Fibroblast of the aortic adventitia (primary cell): ENCODE data around the gene RORB. TPM values are rescaled to one million over a fixed set of nuclear protein-coding genes. Genes with fewer than 3 reads are reported as not detected.

Experiments used
- DNase-seq: peaks from one replicate; pipeline ENCODE4 v3.0.0-alpha.2; 2010; ENCODE audit warnings: low read depth
- H3K4me3 ChIP-seq: 2 replicates; pipeline ENCODE4 v1.5.1; 2011; ENCODE audit warnings: low read depth, mild to moderate bottlenecking, control low read depth, low read length, moderate library complexity
- total RNA-seq: library from RNA; depleted of rRNA; stranded (reverse); fragments of >200 nt; gene quantifications from 2 replicates; pipeline ENCODE4 v1.2.3, GENCODE V29; 2012; ENCODE audit warnings: low replicate concordance
- TF ChIP-seq, protein P1 (sequence below): IDR thresholded peaks from 2 replicates; pipeline ENCODE4 v1.5.1; 2011; ENCODE audit warnings: mild to moderate bottlenecking, low read length, control low read depth, inconsistent platforms; ENCODE audit not compliant: insufficient read depth

RORB gene
- total RNA-seq, 1 donor, result 22.0 TPM

DNA sequence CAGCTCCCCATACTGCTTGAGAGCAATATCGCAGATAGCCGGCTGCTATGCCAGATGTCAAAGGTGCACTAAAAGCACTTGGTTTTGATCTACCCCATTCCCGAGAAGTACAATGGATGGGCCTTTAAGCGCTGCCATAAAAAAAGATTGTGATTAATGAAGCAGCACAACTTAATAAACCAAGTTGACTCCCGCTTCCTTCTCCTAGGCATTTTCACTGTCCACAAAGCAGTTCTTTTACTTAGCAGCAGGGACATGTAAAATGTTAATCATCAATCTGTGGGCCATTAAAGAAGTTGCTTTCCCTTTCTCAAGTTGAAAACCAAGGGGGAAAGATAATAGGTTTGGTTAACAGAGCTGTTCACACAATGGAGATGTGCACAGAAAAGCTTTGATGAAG is 214.2 kb downstream of the RORB start:
- no peak overlapping the region for H3K4me3 ChIP-seq
- DNase-seq, result no peak
- TF ChIP-seq, protein P1, sequence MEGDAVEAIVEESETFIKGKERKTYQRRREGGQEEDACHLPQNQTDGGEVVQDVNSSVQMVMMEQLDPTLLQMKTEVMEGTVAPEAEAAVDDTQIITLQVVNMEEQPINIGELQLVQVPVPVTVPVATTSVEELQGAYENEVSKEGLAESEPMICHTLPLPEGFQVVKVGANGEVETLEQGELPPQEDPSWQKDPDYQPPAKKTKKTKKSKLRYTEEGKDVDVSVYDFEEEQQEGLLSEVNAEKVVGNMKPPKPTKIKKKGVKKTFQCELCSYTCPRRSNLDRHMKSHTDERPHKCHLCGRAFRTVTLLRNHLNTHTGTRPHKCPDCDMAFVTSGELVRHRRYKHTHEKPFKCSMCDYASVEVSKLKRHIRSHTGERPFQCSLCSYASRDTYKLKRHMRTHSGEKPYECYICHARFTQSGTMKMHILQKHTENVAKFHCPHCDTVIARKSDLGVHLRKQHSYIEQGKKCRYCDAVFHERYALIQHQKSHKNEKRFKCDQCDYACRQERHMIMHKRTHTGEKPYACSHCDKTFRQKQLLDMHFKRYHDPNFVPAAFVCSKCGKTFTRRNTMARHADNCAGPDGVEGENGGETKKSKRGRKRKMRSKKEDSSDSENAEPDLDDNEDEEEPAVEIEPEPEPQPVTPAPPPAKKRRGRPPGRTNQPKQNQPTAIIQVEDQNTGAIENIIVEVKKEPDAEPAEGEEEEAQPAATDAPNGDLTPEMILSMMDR, result no peak

GRCh38 chr9:74718709-74719108 is 221.6 kb downstream of the RORB start:
- TF ChIP-seq, protein P1, result no peak
- no peak overlapping the region for H3K4me3 ChIP-seq
- DNase-seq, result no peak

DNA sequence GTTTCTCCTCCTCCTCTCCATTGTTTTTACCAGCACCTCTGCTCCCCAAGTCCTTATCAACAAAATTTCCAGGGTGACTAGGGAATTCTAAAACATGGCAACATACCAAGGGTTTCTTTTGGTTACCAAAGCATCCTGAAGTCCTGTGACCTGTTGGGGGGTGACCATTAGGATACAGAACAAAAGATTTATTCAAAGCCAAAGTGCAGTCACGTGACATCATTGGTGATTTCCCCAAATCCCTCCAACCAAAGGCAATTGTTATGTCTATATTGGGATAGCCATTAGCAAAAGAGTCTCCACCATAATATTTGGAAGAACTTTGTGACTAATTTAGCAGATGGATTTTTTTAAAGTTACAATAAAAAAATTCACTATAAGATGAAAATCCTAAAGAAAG is 222.2 kb downstream of the RORB start:
- H3K4me3 ChIP-seq, result no peak overlapping the region
- DNase-seq, result no peak
- TF ChIP-seq, protein P1, result no peak

- no peak for DNase-seq
- no peak overlapping the region for H3K4me3 ChIP-seq
- TF ChIP-seq, protein P1, result no peak
Measured at GRCh38 chr9:74721696-74722660, 224.8 kb downstream of the RORB start.

- TF ChIP-seq, protein P1, result no peak
- no peak overlapping the region for H3K4me3 ChIP-seq
- no peak for DNase-seq
Measured at GRCh38 chr9:74724317-74724716, 227.2 kb downstream of the RORB start.

GRCh38 chr9:74726581-74726980 is 229.4 kb downstream of the RORB start:
- DNase-seq, result no peak
- TF ChIP-seq, protein P1, result no peak
- no peak overlapping the region for H3K4me3 ChIP-seq
